Measurements from ENCODE around the gene ANGPT4. TPM values are rescaled to one million over a fixed set of nuclear protein-coding genes. Genes with fewer than 3 reads are reported as not detected.

ANGPT4 gene
- total and polyA plus RNA-seq, 2 of the 8 experiments (the other 6 are each of a cell fraction or from before 2014, with no cell fraction given): 0.07 to 0.33 TPM

GRCh38 chr20:914727-915498 lies 1.2 kb downstream of the ANGPT4 start (continued):
- no peak for TF ChIP-seq RBBP5 (IDR thresholded peaks at IDR 0.05; ENCODE audit: borderline replicate concordance, low read depth, low read length)
